HG03565 (cell line): ENCODE measurements around the gene MORN5.

ENCODE experiments used
- ATAC-seq: cut with Tn5 transposase; IDR thresholded peaks from one replicate; pipeline ENCODE4 v1.9.1; 2021; ENCODE audit warnings: mild to moderate bottlenecking, moderate library complexity; ENCODE audit not compliant: unreplicated experiment

Gene MORN5

GRCh38 chr9:122188369-122188768, 28.7 kb downstream of the MORN5 start:
- ATAC-seq = no peak

DNA sequence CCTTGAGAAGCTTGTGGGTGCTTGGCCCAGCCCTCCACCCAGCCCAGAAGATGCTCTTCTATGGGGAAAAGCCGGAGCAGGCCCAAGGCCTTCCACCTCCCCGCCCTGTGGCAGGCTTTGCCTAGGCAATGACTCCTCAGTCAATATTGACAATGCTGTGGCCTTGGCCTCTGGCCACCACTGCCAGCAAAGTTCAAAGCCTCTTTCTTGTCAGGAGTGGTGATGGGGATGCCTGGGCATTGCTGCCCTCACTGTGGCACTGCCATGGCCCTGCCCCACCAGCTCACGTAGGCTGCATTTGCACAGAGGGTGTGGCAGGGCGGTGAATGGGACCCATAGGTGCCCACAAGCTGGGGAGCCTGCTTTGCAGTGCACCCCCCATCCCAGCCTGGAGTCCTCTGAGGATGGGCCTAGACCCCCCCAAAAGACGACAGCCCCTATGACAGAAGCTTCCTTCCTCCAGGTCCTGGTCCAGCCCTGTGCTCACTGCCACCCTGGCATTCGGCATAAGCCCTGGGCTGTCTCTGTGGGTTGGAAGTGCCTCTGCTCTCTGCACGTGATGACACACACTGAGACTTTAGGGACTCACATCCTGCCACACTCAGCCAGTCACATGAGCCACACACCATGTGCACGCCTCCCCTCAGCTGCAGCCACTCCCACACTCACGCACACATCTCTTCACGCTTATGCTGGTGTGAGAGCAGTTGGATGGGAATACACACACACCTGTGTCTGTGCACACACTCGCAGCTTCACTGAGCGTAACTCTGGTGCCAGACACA, 31.1 kb downstream of the MORN5 start:
- ATAC-seq = no peak

DNA sequence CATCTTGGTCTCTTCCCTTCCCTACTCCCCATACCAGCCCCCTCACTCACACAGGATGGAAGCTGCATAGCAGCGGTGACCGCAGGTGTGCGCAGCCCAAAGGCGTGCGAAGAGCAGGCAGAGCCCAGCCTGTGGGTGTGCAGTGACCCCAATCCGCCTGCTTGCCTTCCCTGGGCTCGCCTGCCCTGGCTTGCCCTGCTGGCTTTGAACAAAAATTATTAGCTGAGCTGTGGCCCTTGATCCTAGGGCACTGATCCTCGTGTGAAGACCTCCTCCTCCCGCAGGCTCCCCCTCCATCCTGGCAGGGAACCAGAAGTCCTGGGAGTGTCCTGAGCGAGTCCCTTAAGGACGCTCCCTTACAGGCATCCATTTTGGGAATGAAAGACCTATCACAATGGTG, 31.9 kb downstream of the MORN5 start:
- no peak for ATAC-seq

DNA sequence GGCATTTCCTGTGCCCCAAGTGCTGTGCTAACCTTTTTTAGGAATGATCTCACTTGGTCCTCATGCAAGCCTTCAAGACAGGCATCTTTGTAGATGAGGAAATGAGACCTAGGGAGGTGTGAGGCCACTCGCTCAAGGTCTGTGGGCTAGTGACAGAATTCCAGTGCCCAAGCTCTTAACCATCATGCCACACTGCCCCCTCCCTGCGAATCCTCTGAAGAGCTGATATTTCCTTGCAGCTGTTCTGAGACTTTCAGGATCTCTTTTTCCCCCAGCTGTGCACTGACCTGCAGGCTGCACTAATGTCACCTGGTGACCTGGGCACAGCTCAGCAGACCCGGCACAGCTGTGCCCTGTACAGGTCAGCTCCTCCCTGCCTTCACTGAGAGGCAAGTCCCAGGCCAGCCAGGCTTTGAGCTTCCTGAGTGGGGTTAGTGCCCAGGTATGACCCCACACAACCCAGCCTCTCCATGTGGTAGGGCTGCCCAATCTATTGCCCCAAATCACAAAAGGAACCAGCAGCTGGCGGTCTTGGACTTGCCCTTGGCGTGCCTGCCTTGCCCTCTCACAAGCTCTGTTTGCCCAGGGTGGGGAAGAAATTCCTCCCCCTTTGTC, 32.7 kb downstream of the MORN5 start:
- no peak for ATAC-seq

DNA sequence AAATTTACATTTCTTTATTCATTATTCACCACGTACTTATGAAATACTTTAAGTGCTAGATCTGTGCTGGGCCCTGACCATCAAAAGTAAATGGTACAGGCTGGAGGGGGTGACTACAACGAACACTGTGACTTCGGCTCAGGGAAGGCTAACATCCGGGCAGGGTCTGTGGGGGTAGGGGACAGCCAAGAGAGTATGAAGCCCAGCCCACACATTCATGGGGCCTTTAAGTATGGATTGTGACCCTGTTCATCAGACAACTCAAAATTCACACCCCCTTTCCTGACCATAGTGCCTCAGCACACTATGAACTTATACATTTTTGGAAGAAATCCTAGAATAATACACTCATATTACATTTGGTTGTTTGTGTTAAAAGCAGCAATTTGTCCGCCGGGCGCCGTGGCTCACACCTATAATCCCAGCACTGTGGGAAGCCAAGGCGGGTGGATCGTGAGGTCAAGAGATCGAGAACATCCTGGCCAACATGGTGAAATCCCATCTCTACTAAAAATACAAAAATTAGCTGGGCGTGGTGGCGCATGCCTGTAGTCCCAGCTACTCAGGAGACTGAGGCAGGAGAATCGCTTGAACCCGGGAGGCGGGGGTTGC, 33.3 kb downstream of the MORN5 start:
- no peak for ATAC-seq

DNA sequence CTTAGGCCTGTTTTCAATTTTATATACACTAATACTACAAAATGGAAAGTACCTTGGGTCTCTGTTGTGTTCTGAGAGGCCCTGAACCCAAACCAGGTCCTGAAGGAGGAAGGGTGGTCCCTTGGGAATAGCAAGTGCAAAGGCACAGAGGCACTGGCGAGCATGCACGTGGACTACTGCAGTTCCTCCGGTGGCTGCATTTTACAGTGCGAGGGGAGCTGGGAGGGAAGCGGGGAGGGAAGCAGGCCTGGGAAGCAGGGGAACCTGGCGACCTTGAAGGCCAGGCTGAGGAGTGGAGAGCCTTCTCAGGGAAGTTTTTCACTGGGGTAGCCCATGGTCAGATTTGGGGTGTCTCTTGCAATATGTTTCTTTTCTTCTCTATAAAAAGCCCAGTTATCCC, 33.9 kb downstream of the MORN5 start:
- ATAC-seq = no peak

- ATAC-seq = no peak
Observed at GRCh38 chr9:122195875-122196274, 36.2 kb downstream of the MORN5 start.

DNA sequence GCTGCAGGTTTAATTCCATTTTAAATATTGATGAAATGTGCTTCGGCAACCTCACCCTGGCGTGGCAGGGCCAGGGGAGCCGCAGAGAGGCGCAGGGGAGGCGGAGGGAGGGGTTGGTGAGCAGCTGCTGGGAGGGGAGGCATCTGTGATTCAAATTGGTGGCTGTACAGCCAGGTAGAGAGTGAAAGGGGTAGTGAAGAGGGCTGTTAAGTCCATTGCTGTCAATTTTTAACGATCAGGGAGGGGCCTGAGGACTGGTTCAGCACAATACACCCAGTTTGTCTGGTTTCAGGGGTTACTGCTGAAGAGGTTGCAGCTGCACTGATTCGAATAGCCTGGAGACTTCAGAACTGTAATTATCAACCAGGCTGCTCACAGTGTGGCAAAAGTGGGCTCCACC, 37.7 kb downstream of the MORN5 start:
- ATAC-seq = no peak

DNA sequence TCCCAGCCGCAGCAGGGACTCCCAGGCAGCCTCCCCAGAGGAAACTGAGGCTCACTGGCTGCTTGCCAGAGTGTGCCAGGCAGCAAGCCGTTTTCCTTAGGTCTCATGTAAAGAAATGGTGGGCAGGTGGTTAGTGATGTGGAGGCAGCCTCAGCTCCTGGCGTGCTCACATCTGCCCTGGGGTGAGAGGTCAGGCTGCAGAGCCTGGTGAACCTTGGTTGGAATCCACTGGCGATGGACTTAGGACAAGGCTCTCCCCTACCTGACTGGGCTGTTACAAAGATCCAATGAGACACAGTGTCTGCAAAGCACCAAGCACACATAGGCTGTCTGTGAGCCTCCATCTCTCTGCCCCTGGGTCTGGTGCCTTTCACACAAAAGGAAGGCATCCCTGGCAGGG, 38.2 kb downstream of the MORN5 start:
- no peak for ATAC-seq

DNA sequence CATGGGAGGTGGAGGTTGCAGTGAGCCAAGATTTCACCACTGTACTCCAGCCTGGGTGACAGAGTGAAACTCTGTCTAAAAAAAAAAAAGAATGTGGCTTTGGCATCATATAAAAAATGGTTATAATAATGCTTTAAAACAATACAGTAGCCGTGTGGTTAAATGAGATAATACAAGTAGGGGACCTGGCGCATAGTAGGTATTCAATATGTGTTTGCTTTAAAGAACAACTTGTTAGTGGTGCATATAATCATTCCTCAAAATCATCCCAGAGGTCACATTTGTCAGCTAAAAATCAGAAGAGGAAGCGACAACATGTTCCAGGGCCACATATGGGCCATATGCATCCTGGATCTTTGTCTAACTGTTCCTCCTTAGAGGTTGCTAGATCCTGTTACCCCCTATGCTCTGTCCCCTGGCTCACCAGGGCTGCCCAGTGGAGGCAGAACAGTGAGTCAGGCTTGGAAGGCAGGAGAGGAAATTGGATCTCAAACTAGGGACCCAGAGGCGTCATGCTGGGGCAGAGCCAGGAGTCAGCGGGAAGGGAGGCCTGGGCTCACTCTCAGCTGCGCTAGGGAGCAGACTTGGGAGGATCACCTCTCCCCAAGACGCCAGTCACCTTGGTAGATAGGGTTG, 41.4 kb downstream of the MORN5 start:
- no peak for ATAC-seq

GRCh38 chr9:122201641-122202040, 41.9 kb downstream of the MORN5 start:
- ATAC-seq = no peak

DNA sequence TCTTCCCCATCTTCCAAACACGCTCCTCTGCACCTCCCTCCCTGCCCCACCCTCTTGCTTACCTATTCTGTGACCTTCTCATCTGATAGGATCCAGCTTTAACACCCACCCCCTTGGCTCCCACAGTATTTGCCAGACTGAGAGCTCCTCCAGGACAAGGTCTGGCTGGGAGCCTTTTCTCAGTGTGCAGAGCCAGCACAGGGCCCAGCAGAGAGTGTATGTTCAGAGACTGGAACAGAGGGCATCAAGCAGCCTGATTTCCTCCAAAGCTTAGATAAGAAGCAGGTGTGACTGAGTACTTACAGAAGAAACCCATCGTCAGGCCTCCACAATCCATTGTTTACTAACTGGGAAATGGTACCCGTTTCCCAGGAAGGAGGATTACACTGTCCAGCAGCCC, 42.4 kb downstream of the MORN5 start:
- no peak for ATAC-seq

- ATAC-seq = no peak
Observed at GRCh38 chr9:122204055-122204454, 44.3 kb downstream of the MORN5 start.

DNA sequence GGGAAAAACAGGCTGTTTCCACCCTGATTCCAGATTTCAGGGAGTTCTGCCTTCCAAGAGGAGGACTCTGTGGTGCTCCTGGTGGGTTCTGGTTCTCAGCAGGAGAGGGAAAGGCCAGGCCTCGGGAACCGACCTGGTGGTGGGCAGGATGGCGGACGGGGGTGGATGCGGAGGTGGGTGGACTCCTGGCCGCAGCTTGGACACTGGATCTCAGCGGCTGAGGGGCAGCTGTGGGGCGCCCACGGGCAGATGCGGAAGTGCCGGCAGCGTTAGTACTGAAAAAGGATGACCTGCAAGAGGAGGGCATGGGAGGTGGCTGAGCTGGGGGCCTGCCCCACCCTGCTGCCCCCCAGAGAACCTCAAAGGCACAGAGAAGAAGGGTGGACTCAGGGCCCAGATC, 44.8 kb downstream of the MORN5 start:
- no peak for ATAC-seq

DNA sequence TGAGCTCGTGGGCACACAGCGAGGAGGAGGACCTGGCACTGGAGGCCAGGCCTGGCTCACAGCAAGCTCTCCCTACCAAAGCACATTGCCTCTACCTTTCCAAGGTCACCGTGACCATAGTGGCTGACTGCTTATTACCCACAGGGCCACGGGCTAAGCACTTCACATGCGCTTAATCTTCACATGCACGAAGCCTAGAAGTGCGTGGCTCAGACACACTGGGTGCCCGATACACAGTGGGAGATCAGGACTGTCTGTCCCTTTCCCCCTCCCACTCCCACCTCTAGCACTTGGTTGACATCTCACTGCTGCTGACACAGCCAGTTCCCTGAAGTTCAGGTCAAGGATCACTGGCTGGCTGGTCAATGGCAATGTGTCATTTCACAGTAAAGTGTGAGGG, 45.5 kb downstream of the MORN5 start:
- ATAC-seq = no peak

- ATAC-seq = no peak
Observed at GRCh38 chr9:122206118-122207046, 46.7 kb downstream of the MORN5 start.

- no peak for ATAC-seq
Observed at GRCh38 chr9:122207096-122207495, 47.4 kb downstream of the MORN5 start.

- ATAC-seq = no peak
Observed at GRCh38 chr9:122209451-122209850, 49.7 kb downstream of the MORN5 start.

DNA sequence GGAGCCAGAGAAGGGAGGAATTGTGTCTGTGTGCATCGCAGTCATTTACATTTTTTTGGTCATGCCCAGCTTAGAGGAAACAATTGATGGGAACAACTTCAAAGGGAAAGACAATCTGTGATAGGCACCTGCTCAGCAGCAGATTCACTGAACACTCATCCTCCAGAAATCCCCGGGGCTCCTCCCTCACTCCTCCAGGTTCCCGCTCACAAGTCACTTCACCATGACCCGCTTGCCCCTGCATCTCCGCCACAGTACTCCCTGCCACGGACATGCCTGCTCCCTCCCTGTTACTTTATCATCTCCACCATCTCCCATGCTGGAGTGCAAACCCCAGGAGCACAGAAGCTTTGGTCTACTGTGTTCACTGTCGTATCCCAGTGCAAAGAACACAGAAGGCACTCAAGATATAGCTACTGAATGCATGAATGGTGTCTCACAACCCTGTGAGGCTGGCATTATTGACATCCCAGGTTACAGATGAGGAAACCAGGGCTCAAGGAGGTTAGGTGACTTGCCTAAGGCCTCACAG, 52.8 kb downstream of the MORN5 start:
- no peak for ATAC-seq

DNA sequence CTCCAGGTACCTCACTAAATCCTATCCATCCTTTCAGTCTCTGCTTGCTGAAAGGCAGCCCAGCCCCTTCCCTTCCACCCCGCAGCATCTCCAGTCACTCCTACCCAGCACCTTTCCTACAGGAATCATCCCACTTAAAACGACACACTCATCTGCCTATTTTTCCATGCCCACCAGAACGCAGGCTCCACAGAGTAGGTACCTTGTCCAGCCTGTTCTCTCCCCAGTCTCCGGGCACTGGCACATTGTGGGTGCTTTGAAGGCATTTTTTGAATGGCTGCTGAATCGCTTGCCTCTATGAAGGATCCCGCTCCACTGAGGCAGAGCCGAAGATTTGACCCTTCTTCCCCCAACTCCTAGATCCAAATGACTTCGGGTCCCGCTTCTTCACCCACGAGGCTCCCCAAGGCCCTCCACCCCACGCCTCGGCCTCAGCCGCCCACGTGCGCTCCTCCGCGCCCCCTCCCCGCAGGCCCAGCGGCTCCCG, 53.4 kb downstream of the MORN5 start:
- no peak for ATAC-seq
